ENCODE measurements around the gene OR2J2.
"Not testable (repeated sequence)": the region's sequence is repeated elsewhere in the genome, so short reads cannot be mapped to it uniquely, and the experiment has no call there.

OR2J2 gene

DNA sequence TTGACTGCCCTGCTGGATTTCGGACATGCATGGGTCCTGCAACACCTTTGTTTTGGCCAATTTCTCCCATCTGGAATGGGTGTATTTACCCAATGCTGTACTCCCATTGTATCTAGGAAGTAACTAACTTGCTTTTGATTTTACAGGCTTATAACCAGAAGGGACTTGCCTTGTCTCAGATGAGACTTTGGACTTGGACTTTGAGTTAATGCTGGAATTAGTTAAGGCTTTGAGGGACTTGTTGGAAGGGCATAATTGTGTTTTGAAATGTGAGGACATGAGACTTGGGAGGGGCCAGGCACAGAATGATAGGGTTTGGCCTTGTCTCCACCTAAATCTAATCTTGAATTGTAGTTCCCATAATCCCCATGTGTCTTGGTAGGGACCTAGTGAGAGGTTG, 47.3 kb downstream of the OR2J2 start:
- in situ Hi-C loops (cut with MboI; ENCODE audit: low sequenced_read_pairs): not testable (repeated sequence)

Measured in HL-60/S4 treated with phorbol 12-myristate 13-acetate at 8.2 ng/mL for 4 days and 3 days (cell line).